Measurements from ENCODE around the gene KCNIP4. TPM values are rescaled to one million over a fixed set of nuclear protein-coding genes. Genes with fewer than 3 reads are reported as not detected.
A peak's percentile ranks its signal among the peaks of the same experiment; 100 is the strongest.

KCNIP4 gene
- total RNA-seq, 1 donor from 2014 or later: 0.39 TPM

DNA sequence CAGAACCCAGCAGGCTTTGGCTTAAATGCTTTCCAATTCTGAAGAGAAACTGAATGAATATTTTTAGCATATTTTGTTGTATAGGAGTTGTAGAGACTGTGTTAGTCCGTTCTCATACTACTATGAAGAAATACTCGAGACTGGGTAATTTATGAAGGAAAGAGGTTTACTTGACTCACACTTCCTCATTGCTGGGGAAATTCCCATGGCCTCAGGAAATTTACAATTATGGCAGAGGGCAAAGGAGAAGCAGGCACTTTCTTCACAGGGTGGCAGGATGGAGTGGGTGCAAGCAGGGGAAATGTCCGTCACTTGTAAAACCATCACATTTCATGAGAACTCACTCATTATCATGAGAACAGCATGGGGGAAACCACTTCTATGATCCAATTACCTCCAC lies 956.6 kb downstream of the KCNIP4 start:
- H3K4me3 Mint-ChIP-seq: no peak overlapping the region
- H3K27me3 ChIP-seq: no peaks in the 10 kb centered on the region
- H3F3A ChIP-seq (ENCODE audit: low read depth): no peaks in the 10 kb centered on the region
- H3K4me3 ChIP-seq: no peak overlapping the region
- H3K4me1 Mint-ChIP-seq: no peaks in the 10 kb centered on the region
- no peaks in the 10 kb centered on the region for H3K36me3 Mint-ChIP-seq
- H3K9me3 ChIP-seq (ENCODE audit: low read depth): no peaks in the 10 kb centered on the region
- H4K20me1 ChIP-seq (ENCODE audit: low read depth): no peaks in the 10 kb centered on the region
- no peak overlapping the region for H2AFZ ChIP-seq (replicated peaks)
- H3K9ac ChIP-seq: no peak overlapping the region
- H3K9me3 Mint-ChIP-seq: no peaks in the 10 kb centered on the region
- no peak overlapping the region for H3K27ac Mint-ChIP-seq
- DNase-seq (ENCODE audit: low spot score): no peak
- H3K36me3 ChIP-seq: no peaks in the 10 kb centered on the region
- H3K27me3 Mint-ChIP-seq (ENCODE audit: insufficient read depth, low read depth): no peaks in the 10 kb centered on the region
- H3K4me2 ChIP-seq: no peak overlapping the region
- H3K27ac ChIP-seq: no peak overlapping the region
- TF ChIP-seq EZH2 (IDR thresholded peaks at IDR 0.05) (no peak), EZH2phosphoT487 (IDR thresholded peaks at IDR 0.05) (no peak)
- TF ChIP-seq, protein P1, sequence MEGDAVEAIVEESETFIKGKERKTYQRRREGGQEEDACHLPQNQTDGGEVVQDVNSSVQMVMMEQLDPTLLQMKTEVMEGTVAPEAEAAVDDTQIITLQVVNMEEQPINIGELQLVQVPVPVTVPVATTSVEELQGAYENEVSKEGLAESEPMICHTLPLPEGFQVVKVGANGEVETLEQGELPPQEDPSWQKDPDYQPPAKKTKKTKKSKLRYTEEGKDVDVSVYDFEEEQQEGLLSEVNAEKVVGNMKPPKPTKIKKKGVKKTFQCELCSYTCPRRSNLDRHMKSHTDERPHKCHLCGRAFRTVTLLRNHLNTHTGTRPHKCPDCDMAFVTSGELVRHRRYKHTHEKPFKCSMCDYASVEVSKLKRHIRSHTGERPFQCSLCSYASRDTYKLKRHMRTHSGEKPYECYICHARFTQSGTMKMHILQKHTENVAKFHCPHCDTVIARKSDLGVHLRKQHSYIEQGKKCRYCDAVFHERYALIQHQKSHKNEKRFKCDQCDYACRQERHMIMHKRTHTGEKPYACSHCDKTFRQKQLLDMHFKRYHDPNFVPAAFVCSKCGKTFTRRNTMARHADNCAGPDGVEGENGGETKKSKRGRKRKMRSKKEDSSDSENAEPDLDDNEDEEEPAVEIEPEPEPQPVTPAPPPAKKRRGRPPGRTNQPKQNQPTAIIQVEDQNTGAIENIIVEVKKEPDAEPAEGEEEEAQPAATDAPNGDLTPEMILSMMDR (IDR thresholded peaks at IDR 0.05): no peak
- H3K79me2 ChIP-seq (ENCODE audit: low read depth): no peaks in the 10 kb centered on the region
- H3K4me1 ChIP-seq: no peaks in the 10 kb centered on the region

DNA sequence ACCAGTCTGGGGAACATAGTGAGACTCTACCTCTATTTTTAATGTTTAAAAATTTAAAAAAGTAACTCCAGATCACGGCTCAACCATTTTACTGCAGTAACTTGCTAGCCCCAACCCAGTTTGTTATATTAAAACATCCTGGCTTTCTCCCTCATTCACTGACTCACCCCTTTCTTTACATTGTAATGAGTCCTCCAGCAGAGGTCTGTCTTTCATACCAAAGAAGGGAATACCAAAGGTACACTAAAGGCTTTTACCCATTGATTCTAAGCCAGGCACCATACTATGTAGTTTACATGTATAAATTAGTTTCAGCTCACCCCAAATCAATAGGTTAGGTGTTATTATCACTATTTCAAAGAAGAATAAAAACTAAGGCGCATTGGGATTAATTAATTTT lies 961.4 kb downstream of the KCNIP4 start:
- no peaks in the 10 kb centered on the region for H3K9me3 Mint-ChIP-seq
- Histone ChIP-seq H3K27ac (no peak overlapping the region), H3F3A (ENCODE audit: low read depth) (no peaks in the 10 kb centered on the region), H4K20me1 (ENCODE audit: low read depth) (no peaks in the 10 kb centered on the region), H3K27me3 (peaks cover 39% of the 10 kb centered on the region), H3K4me1 (no peaks in the 10 kb centered on the region), H3K9ac (no peak overlapping the region), H3K4me3 (no peak overlapping the region), H3K36me3 (no peaks in the 10 kb centered on the region), H3K4me2 (no peak overlapping the region), H3K9me3 (ENCODE audit: low read depth) (no peaks in the 10 kb centered on the region), H3K79me2 (ENCODE audit: low read depth) (no peaks in the 10 kb centered on the region), H2AFZ (replicated peaks) (no peak overlapping the region)
- no peak overlapping the region for H3K27ac Mint-ChIP-seq
- TF ChIP-seq EZH2 (IDR thresholded peaks at IDR 0.05) (no peak), EZH2phosphoT487 (IDR thresholded peaks at IDR 0.05) (no peak)
- TF ChIP-seq, protein P1 (IDR thresholded peaks at IDR 0.05): no peak
- no peak overlapping the region for H3K4me3 Mint-ChIP-seq
- H3K4me1 Mint-ChIP-seq: peaks cover 6% of the 10 kb centered on the region
- DNase-seq (ENCODE audit: low spot score): no peak
- H3K27me3 Mint-ChIP-seq (ENCODE audit: insufficient read depth, low read depth): peaks cover 2% of the 10 kb centered on the region
- no peaks in the 10 kb centered on the region for H3K36me3 Mint-ChIP-seq

DNA sequence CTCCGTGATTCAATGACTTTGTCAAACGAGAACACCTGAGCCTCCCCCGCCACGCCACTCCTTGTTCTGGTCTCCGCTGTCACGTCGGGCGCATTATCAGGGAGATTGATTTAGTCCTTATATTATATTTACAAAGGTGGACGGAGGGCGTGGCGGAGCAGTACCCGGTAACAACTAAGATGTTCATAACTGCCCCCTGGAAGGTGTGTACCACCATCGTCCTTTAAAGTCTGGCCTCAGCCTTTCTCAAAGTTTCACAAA lies 964.1 kb downstream of the KCNIP4 start:
- Histone ChIP-seq H4K20me1 (ENCODE audit: low read depth) (no peaks in the 10 kb centered on the region), H2AFZ (replicated peaks) (peak overlapping the region; percentile 83), H3K9me3 (ENCODE audit: low read depth) (no peaks in the 10 kb centered on the region), H3K4me3 (peak overlapping the region; percentile 57), H3F3A (ENCODE audit: low read depth) (no peaks in the 10 kb centered on the region), H3K27ac (no peak overlapping the region), H3K27me3 (peaks cover 45% of the 10 kb centered on the region), H3K36me3 (no peaks in the 10 kb centered on the region), H3K9ac (no peak overlapping the region), H3K79me2 (ENCODE audit: low read depth) (no peaks in the 10 kb centered on the region), H3K4me1 (no peaks in the 10 kb centered on the region), H3K4me2 (peak overlapping the region; percentile 84)
- no peak overlapping the region for H3K27ac Mint-ChIP-seq
- H3K36me3 Mint-ChIP-seq: no peaks in the 10 kb centered on the region
- no peak for DNase-seq (ENCODE audit: low spot score)
- TF ChIP-seq EZH2phosphoT487 (IDR thresholded peaks at IDR 0.05): no peak
- TF ChIP-seq EZH2 (IDR thresholded peaks at IDR 0.05): no peak
- TF ChIP-seq, protein P1 (IDR thresholded peaks at IDR 0.05): no peak
- H3K27me3 Mint-ChIP-seq (ENCODE audit: insufficient read depth, low read depth): peaks cover 2% of the 10 kb centered on the region
- peaks cover 6% of the 10 kb centered on the region for H3K4me1 Mint-ChIP-seq
- H3K4me3 Mint-ChIP-seq: peak overlapping the region; percentile 80
- H3K9me3 Mint-ChIP-seq: peaks cover 5% of the 10 kb centered on the region
